Measurements from ENCODE around the gene MRM2.

DNA sequence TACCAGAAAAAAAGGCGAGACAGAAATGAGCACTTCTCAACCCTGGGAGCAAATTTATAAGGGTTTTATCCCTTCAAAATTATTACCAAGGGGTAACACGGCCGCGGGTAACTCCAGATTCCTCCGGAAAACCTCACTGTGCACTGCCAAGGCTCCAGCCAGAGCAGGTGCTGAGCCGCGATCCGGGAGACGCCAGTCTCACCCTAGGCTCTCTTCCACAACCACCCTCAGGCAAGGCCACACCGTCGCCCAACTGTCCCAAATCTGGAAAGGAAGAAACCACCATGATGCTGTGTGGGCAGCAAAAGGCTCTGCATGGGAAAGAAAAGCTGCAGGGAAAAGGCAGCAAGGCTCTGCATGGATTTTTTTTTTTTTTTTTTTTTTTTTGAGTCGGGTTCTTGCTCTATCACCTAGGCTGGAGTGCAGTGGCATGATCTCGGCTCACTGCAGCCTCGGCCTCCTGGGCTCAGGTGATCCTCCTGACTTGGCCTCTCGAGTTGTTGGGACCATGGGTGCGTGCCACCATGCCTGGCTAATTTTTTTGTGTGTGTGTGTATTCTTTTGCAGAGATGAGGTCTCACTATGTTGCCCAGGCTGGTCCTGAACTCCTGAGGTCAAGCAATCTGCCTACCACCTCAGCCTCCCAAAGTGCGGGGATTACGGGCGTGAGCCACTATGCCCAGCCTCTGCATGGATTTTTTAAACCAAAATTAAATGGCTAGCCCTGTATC lies 48.3 kb downstream of the MRM2 start:
- TF ChIP-seq, protein P1, sequence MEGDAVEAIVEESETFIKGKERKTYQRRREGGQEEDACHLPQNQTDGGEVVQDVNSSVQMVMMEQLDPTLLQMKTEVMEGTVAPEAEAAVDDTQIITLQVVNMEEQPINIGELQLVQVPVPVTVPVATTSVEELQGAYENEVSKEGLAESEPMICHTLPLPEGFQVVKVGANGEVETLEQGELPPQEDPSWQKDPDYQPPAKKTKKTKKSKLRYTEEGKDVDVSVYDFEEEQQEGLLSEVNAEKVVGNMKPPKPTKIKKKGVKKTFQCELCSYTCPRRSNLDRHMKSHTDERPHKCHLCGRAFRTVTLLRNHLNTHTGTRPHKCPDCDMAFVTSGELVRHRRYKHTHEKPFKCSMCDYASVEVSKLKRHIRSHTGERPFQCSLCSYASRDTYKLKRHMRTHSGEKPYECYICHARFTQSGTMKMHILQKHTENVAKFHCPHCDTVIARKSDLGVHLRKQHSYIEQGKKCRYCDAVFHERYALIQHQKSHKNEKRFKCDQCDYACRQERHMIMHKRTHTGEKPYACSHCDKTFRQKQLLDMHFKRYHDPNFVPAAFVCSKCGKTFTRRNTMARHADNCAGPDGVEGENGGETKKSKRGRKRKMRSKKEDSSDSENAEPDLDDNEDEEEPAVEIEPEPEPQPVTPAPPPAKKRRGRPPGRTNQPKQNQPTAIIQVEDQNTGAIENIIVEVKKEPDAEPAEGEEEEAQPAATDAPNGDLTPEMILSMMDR (conservative IDR thresholded peaks at IDR 0.05), result no peak
- TF ChIP-seq ZFX (IDR thresholded peaks at IDR 0.05), result no peak

Measured in C4-2B (cell line).